ENCODE results near the gene IL17A.

Gene IL17A

GRCh38 chr6:52155791-52156576 is 30.2 kb upstream of the IL17A start:
- no peak for DNase-seq (ENCODE audit: low read depth)
- no peak overlapping the region for H3K4me3 ChIP-seq (ENCODE audit: low read length)
- TF ChIP-seq CTCF (conservative IDR thresholded peaks at IDR 0.05; ENCODE audit: low read depth, low read length), result no peak

GRCh38 chr6:52157301-52157941 is 28.8 kb upstream of the IL17A start:
- no peak for TF ChIP-seq CTCF (conservative IDR thresholded peaks at IDR 0.05; ENCODE audit: low read depth, low read length)
- no peak for DNase-seq (ENCODE audit: low read depth)
- no peak overlapping the region for H3K4me3 ChIP-seq (ENCODE audit: low read length)

GRCh38 chr6:52160472-52161104 is 25.6 kb upstream of the IL17A start:
- no peak overlapping the region for H3K4me3 ChIP-seq (ENCODE audit: low read length)
- no peak for DNase-seq (ENCODE audit: low read depth)
- no peak for TF ChIP-seq CTCF (conservative IDR thresholded peaks at IDR 0.05; ENCODE audit: low read depth, low read length)

GRCh38 chr6:52161689-52162438 is 24.3 kb upstream of the IL17A start:
- TF ChIP-seq CTCF (conservative IDR thresholded peaks at IDR 0.05; ENCODE audit: low read depth, low read length), result no peak
- no peak overlapping the region for H3K4me3 ChIP-seq (ENCODE audit: low read length)
- DNase-seq (ENCODE audit: low read depth), result no peak

- H3K4me3 ChIP-seq (ENCODE audit: low read length), result no peak overlapping the region
- no peak for DNase-seq (ENCODE audit: low read depth)
- peak; percentile 50 for TF ChIP-seq CTCF (conservative IDR thresholded peaks at IDR 0.05; ENCODE audit: low read depth, low read length)
Measured at GRCh38 chr6:52162940-52163908, 23.0 kb upstream of the IL17A start.

Measured in retinal pigment epithelial cell (primary cell).